ENCODE measurements around the gene CCIN. TPM values are rescaled to one million over a fixed set of nuclear protein-coding genes. Genes with fewer than 3 reads are reported as not detected.
A peak's percentile ranks its signal among the peaks of the same experiment; 100 is the strongest.
"Not testable (repeated sequence)": the region's sequence is repeated elsewhere in the genome, so short reads cannot be mapped to it uniquely, and the experiment has no call there.

The CCIN gene
- total RNA-seq, 1 donor from 2014 or later = 0.89 TPM

DNA sequence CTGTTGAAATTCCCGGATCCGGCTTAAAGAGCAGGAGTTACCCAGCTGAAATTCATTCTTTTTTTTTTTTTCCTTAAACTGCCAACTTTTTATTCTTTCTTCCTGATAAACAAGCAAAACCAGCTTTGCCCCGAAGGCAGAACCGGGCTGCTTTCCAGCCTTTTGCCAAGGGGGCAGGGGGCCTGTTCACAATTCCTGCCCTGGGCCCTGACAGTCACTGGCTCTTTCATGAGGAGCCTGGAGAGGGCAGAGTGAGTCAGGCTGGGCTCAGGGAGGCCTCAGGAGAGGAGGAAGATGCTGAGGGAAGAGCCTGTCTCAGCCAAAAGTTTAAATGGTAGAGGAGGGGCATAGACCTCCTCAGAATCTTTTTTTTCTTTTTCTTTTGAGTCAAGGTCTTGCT, 27.9 kb upstream of the CCIN start:
- DNase-seq = no peak

- no peak for DNase-seq
Observed at GRCh38 chr9:36141761-36142160, 27.4 kb upstream of the CCIN start.

- DNase-seq = no peak
Observed at GRCh38 chr9:36142510-36143244, 26.5 kb upstream of the CCIN start.

DNA sequence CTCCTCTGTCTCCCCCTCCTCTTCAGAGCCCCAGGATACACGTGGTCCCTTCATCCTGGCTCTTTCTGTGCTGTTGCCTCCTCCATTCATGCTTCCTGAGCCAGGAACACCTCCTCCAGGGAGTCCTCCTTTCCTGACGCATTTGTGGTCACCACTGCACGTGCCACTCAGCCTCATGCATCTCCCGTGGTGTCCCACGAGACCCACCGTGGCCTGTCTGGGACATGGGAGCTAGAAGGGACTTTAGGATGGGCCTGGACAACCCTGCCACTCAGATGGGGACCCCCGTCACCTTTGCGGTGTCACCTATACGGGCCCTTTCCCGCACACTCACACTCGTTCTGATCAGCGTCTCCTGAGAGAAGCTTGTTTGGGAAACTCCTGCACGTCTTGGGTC, 25.9 kb upstream of the CCIN start:
- no peak for DNase-seq

DNA sequence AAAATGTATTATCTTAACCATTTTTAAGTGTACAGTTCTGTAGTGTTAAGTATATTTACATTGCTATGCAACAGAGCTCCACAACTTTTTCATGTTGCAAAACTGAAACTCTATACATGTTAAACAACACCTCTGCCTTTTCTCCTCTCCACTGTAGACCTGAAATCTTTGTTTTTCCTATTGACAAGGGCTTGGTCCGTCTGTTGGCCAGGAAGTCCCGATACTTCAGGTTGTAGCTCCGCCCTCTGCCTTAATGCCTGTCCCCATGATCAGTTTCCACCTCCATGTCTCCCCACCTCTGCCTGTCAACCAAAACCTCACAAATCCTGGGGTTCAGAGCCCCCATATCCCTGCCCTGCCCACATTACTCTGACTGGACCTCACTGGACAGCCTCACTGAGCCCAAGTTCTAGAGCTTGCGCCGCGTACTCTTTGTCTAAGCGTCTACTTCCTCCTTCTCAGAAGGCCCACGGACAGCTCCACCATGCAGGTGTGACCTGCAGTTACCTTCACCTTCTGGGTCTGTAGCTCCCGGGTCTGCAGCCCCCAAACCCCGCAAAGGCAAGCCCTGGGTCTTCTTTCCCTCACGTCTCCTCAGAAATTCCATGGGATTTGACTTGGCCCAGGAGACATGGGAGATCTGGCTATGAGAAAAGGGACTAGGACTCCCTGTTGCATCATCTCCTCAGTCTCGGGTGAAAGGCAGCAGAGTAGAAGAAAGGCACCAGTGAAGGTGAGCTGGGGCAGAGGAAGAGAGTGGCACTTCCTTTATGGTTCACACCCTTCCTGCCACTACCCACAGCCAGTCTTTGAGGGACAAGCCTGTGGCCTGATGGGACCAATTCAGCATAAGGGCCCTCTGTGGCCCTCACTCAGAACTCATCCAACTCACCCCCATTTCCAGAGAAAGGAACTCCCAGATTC, 24.6 kb upstream of the CCIN start:
- no peak for DNase-seq

- no peak for DNase-seq
Observed at GRCh38 chr9:36145970-36146369, 23.2 kb upstream of the CCIN start.

DNA sequence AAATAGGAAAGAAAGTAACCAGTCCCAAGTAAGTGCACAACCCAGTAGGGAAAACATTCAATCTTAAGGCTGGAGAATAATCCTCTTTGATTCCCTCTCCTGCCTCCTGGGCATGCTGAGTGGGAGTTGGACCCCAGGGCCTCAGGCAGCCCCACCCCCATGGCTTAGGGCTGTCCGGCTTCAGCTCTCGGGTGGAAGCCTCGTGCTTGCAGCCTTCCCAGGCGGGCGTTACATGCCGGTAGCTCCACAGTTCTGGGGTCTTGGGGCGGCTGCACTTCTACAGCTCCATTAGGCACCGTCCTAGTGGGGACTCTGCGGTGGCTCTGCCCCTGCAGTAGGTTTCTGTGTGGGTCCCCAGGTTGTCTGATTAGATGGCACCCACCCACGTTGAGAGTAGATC, 22.5 kb upstream of the CCIN start:
- DNase-seq = no peak

DNA sequence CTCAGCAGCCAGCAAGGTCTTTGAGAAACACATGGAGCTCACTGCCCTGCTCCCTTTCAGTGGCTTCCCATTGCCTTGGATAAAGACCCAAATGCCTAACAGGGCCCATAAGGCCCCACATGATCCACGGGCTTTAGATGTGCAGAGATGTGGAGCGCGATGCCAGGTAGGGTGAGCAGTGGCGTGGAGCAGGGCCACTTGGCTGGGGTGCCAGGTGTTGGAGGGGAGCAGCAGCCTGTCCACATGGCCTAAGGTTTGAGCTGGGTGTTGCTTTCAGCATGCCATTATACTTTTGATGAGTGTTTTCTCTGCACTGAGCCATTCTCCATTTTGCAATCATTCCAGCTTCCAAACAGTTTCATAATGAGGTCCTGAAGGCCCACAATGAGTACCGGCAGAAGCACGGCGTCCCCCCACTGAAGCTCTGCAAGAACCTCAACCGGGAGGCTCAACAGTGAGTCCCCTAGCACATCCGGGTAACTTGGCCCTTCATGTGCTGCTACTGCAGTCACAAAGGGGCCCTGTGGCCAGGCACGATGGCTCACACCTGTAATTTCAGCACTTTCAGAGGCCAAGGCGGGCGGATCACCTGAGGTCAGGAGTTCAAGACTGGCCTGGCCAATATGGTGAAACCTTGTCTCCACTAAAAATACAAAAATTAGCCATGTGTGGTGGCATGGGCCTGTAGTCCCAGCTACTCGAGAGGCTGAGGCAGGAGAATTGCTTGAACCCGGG, 21.6 kb upstream of the CCIN start:
- no peak for DNase-seq

- peak; percentile 71 for DNase-seq
Observed at GRCh38 chr9:36148311-36149051, 20.7 kb upstream of the CCIN start.

GRCh38 chr9:36149197-36149596, 20.0 kb upstream of the CCIN start:
- no peak for DNase-seq

DNA sequence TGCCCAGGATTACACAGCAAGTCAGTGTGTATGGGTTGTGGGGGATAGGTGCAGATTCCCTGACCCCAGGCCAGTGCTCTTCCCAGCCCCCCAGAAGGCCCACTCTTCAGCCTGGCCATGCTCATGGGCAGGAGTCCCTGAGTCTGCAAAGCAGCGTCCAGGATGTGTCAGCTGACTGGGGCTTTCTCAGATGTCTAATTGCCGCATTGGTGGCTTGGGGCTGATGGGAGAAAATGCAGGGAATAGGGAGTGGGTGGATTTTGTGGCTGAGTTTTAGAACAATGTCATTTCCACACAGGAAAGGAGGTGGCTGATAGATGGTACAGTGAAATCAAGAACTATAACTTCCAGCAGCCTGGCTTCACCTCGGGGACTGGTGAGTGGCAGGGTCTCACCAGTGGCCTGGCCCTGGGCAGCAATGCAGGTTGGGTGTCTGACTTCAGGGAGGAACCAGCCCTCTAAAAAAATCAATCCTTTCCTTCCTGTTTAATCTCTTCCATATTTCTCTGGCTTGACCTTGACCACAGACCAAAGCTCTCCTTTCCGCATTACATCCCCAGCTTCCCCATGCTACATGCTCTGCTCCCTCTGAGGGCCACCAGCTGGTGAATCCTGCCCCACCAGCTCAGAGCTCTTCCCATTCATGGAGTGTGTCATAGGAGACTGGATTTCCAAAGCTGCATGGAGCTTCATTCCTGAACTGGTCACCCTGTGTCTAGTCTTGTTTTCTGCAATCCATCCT, 18.4 kb upstream of the CCIN start:
- no peak for DNase-seq

- DNase-seq = no peak
Observed at GRCh38 chr9:36151316-36152210, 17.6 kb upstream of the CCIN start.

- DNase-seq = no peak
Observed at GRCh38 chr9:36152741-36153438, 16.3 kb upstream of the CCIN start.

- DNase-seq = no peak
Observed at GRCh38 chr9:36153746-36154145, 15.4 kb upstream of the CCIN start.

DNA sequence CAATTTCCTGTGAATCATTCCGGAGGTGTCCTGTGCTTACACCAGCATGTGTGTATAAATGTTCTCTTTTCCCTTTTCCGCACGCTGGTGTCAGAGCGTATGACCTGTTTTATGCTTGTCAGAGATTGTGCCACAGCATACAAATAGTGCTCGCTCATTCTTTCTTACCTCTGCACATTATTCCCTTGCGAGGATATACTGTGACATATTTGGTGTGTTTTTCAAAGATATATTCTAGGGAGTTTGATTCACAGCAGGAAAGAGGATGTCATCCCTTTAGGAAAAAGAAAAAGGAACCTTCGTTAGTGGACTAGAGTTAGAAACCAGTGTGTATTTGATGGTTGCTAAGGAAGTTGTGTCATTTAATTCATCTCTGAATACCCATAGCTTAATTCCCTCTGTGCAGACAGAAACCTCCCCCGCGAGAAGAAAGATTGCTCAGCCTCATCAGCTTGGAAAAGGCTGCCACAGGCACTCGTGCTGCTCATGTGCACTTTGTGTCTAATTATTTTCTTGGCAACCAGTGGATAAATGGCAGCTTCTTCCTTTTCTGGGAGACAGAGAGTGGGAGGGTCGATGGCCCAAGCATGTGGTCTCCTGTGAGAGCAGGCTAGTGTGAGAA, 14.7 kb upstream of the CCIN start:
- peak; percentile 92 for DNase-seq

GRCh38 chr9:36156116-36156515, 13.1 kb upstream of the CCIN start:
- DNase-seq = no peak

DNA sequence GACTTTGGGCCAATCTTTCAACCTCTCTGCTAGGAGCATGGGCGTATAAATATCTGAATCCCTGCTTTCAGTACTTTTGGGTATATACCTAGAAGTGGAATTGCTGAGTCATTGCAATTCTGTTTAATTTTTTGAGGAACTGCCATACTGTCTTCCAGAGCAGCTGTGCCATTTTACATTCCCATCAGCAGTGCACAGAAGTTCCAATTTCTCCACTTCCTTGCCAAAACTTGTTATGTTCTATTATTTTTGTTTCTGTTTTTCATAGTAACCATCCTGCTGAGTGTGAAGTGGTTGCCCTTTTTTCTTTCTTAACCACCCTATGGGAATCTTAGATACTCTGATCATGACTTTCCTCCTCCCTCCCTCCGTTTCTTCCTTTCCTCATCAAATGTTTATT, 11.1 kb upstream of the CCIN start:
- peak; percentile 44 for DNase-seq

DNA sequence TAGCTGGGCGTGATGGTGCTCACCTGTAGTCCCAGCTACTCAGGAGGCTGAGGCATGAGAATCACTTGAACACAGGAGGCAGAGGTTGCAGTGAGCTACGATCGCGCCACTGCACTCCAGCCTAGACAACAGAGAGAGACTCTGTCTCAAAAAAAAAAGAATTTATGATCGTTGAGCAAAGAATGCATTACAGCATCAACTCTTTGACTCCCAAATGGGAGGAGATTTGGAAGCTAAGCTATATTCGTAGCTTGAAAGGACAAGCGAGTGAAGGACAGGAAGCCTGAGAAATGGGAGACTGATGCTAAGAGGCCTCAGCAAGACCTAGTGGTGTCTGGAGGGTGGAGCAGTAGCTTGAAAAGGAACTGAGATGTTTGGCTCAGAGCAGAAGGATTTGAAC, 10.3 kb upstream of the CCIN start:
- DNase-seq = peak; percentile 85

GRCh38 chr9:36159509-36159908, 9.7 kb upstream of the CCIN start:
- DNase-seq = not testable (repeated sequence)
